ENCODE measurements around the gene TM9SF1.

Gene TM9SF1

DNA sequence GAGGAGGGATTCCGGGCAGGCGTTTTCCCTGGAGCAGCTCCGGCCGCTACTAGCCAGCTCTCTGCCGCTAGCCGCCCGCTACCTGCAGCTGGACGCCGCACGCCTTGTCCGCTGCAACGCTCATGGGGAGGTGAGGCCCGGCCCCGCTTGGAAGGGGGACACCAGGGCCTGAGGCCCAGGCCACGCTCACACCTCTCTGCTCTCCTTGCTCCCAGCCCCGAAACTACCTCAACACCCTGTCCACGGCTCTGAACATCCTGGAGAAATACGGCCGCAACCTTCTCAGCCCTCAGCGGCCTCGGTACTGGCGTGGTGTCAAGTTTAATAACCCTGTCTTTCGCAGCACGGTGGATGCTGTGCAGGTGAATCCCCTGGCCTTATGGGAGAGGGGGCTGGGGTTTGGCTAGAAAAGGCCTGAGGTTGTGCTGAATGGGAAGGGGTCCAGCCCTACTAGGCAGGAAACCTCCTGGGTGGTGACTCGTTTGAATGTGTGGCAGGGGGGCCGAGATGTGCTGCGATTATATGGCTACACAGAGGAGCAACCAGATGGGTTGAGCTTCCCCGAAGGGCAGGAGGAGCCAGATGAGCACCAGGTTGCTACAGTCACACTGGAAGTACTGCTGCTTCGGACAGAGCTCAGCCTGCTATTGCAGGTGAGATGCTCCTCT, 47.3 kb downstream of the TM9SF1 start:
- DNase-seq: peak; percentile 15

- DNase-seq: peak; percentile 100
These were observed 48.1 kb downstream of the TM9SF1 start, which contains the start of gene RNF31 for GRCh38 chr14:24146978-24147760. TSS of gene RNF31 (plus strand) at chr14:24147498. CDS start at chr14:24147699, 201 bp downstream.

DNA sequence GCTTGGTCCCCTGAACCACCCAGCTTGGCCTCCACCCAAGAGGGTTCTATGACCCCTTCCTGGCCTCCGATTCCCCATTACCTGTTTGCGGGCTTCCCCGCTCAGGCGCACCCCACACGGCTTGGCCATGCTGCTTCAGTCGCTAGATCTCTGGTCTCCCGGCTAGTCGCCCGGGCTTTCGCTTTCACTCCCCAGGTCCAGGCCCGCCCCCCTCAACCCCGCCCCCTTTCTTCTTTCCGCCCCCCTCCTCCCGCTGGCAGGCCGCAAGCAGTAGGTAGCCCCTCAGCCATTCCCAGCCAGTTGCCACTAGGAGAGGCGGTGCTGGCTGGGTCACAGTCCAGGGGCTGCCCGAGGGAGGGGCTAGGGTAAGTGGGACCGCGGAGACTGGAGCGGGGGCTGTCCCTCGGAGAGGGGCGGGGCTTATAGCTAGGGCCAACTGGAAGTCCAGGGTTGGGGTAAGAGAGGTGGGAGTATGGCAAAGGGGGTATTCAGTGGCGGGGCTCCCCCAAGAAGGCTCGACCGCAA, 48.7 kb downstream of the TM9SF1 start, which contains the start of gene PSME2:
Gene PSME2, minus strand, starts transcription at position 158 of the 525 bp plus-strand sequence. Its CDS starts 29 bp downstream, at position 129.
- DNase-seq: peak; percentile 99

GRCh38 chr14:24145690-24146452, 49.4 kb downstream of the TM9SF1 start:
- DNase-seq: peak; percentile 13

DNA sequence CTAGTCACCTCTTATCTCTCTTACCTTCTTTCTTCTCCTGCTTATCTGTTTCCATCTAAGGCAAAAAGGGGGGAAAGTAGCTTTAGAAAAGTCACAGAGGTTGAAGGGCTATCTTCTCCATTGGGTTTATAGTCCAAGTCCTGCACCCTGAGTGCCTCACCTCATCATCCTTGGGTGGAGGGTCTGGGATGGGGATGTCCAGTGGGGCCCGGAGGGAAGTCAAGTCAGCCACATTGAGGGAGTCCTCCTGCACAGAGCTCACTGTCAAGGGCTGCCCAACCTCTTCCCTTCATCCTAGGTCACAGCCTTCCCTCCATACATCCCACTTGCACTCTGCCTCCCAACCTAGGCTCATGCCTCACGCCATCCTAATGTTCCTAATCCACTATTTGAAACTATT, 50.0 kb downstream of the TM9SF1 start:
- no peak for DNase-seq

DNA sequence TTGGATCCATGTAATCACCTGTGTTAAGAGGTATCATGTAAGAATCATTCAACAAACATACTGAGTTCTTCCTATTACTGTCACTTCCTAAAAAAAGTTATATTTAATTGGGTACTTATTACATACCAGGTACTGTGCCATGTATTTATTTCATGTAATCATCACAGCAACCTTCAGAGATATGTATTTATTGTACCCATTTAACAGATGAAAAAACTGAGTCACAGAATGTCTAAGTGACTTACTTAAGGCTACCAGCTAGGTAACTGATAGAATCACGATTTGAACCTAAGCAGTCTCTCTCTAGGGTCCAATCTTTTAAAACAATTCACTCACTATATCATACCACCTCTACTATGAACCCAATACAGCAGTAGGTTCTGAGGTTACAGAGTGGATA, 50.8 kb downstream of the TM9SF1 start:
- no peak for DNase-seq

- no peak for DNase-seq
These were observed 51.7 kb downstream of the TM9SF1 start for GRCh38 chr14:24143511-24143910.

GRCh38 chr14:24141097-24141880, 54.0 kb downstream of the TM9SF1 start, which contains the start of gene EMC9:
TSS of gene EMC9 (minus strand) at chr14:24141591. CDS start at chr14:24141304, 287 bp downstream.
- DNase-seq: peak; percentile 100

GRCh38 chr14:24139272-24139934, 55.8 kb downstream of the TM9SF1 start:
- DNase-seq: peak; percentile 30
